Prostate gland (tissue), 2 donors: ENCODE measurements around the gene TTC23.

Source experiments
- POLR2A ChIP-seq: fragments of 450-650 bp; IDR thresholded peaks from one replicate; pipeline ENCODE4 v1.6.1; 2016; ENCODE audit warnings: antibody characterized with exemption, mild to moderate bottlenecking
- TF ChIP-seq, protein P1 (sequence below), 4 experiments: fragments of 200-600 bp in 2 of 4; fragments of 450-650 bp in 2 of 4; sonication (generic) in 2 of 4; IDR thresholded peaks; 1 replicate in 3 of 4; 2 replicates in 1 of 4; pipeline ENCODE4 v1.5.1; 2016 to 2019; ENCODE audit warnings: antibody characterized with exemption in 4 of 4, mild to moderate bottlenecking in 2 of 4, moderate library complexity in 2 of 4

DNA sequence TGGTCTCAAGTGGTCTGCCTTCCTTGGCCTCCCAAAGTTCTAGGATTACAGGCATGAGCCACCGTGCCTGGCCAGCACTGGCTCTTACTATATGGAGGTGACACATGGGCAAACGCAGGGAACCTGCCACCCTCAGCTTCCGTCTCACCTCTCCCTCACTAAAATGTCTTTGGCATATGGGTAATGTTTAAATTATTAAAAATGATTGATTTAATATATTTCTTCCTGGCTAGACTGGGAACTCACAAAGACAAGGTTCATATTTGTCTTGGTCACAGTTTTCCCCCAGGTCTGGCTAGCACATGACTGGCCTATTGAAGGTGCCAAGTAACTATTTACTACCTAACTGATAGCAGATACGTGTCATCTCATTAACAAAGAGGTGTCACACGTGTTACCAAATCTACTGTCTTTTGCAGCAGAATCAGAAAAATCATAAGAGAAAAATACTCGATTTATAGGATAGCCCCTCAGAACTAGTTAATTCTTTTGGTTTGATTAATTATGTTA lies 96.3 kb downstream of the TTC23 start:
- TF ChIP-seq, protein P1, sequence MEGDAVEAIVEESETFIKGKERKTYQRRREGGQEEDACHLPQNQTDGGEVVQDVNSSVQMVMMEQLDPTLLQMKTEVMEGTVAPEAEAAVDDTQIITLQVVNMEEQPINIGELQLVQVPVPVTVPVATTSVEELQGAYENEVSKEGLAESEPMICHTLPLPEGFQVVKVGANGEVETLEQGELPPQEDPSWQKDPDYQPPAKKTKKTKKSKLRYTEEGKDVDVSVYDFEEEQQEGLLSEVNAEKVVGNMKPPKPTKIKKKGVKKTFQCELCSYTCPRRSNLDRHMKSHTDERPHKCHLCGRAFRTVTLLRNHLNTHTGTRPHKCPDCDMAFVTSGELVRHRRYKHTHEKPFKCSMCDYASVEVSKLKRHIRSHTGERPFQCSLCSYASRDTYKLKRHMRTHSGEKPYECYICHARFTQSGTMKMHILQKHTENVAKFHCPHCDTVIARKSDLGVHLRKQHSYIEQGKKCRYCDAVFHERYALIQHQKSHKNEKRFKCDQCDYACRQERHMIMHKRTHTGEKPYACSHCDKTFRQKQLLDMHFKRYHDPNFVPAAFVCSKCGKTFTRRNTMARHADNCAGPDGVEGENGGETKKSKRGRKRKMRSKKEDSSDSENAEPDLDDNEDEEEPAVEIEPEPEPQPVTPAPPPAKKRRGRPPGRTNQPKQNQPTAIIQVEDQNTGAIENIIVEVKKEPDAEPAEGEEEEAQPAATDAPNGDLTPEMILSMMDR (IDR thresholded peaks at IDR 0.05) = no peak
- TF ChIP-seq POLR2A = no peak
